ENCODE results near the gene ASB1. TPM values are rescaled to one million over a fixed set of nuclear protein-coding genes. Genes with fewer than 3 reads are reported as not detected.

ASB1 gene
- total and polyA plus RNA-seq, 2 of the 13 experiments (the other 11 are each of a cell fraction or from before 2014, with no cell fraction given): 48.6 to 49.2 TPM

GRCh38 chr2:238457927-238458324 lies 31.2 kb downstream of the ASB1 start (continued):
- TF ChIP-seq MXD1 (CRISPR knock-in tag; IDR thresholded peaks at IDR 0.05) (0 out of 2 replicates have a peak, but pooled peaks have one; percentile 28), ZNF710 (CRISPR knock-in tag; IDR thresholded peaks at IDR 0.05; ENCODE audit: borderline replicate concordance) (peak; percentile 55; the same call in 1 of the 2 replicates), ZNF607 (CRISPR knock-in tag; IDR thresholded peaks at IDR 0.05; ENCODE audit: borderline replicate concordance) (0 out of 2 replicates have a peak, but pooled peaks have one; percentile 3), ZKSCAN8 (CRISPR knock-in tag; IDR thresholded peaks at IDR 0.05; ENCODE audit: borderline replicate concordance) (no peak), RERE (CRISPR knock-in tag; IDR thresholded peaks at IDR 0.05; ENCODE audit: low read depth) (no peak), MTERF4 (CRISPR knock-in tag; IDR thresholded peaks at IDR 0.05) (peak; percentile 83; the same call in 1 of the 2 replicates), GATAD2A (CRISPR knock-in tag; IDR thresholded peaks at IDR 0.05) (0 out of 2 replicates have a peak, but pooled peaks have one; percentile 18), SNAI1 (CRISPR knock-in tag; IDR thresholded peaks at IDR 0.05; ENCODE audit: borderline replicate concordance) (no peak), ZSCAN9 (CRISPR knock-in tag; IDR thresholded peaks at IDR 0.05; ENCODE audit: borderline replicate concordance) (no peak), TMF1 (CRISPR knock-in tag; IDR thresholded peaks at IDR 0.05; ENCODE audit: low read depth) (no peak), REPIN1 (CRISPR knock-in tag; IDR thresholded peaks at IDR 0.05; ENCODE audit: borderline replicate concordance, low read depth) (no peak), ZNF501 (CRISPR knock-in tag; IDR thresholded peaks at IDR 0.05) (peak; percentile 76), BCL3 (CRISPR knock-in tag; IDR thresholded peaks at IDR 0.05) (0 out of 2 replicates have a peak, but pooled peaks have one; percentile 33), ZSCAN25 (CRISPR knock-in tag; IDR thresholded peaks at IDR 0.05) (peak; percentile 84; the same call in 1 of the 2 replicates), CEBPB (IDR thresholded peaks at IDR 0.05; ENCODE audit: borderline replicate concordance, low read depth, low read length) (peak; percentile 99), ZNF644 (CRISPR knock-in tag; IDR thresholded peaks at IDR 0.05; ENCODE audit: low read depth) (peak; percentile 66), ZNF737 (CRISPR knock-in tag; IDR thresholded peaks at IDR 0.05; ENCODE audit: borderline replicate concordance) (0 out of 2 replicates have a peak, but pooled peaks have one; percentile 46), RELA (CRISPR knock-in tag; IDR thresholded peaks at IDR 0.05) (no peak)

All from HepG2 (cell line).